ENCODE results near the gene RSPRY1.

- no peak for TF ChIP-seq CTCF (conservative IDR thresholded peaks at IDR 0.05 in 1 of 2, IDR thresholded peaks at IDR 0.05 in 1 of 2; ENCODE audit: low read depth in 1 of 2, low read length in 2 of 2)
- TF ChIP-seq EZH2 (IDR thresholded peaks at IDR 0.05; ENCODE audit: low read length, missing control alignments) = no peak
Measured at GRCh38 chr16:57209780-57210179, 23.7 kb downstream of the RSPRY1 start.

Measured in fibroblast of lung (primary cell).